GM08714 (cell line): Measurements from ENCODE around the gene SLC13A1.

Experiments
- H3K4me3 ChIP-seq: fragments of 200-500 bp; sonication (Bioruptor generic); 2 replicates; pipeline ENCODE4 v1.5.1; 2014; ENCODE audit warnings: mild to moderate bottlenecking, low read length, inconsistent platforms
- ZNF274 ChIP-seq: IDR thresholded peaks from 2 replicates; pipeline ENCODE4 v1.6.1; 2012; ENCODE audit warnings: mild to moderate bottlenecking, low read depth, low read length

The SLC13A1 gene

DNA sequence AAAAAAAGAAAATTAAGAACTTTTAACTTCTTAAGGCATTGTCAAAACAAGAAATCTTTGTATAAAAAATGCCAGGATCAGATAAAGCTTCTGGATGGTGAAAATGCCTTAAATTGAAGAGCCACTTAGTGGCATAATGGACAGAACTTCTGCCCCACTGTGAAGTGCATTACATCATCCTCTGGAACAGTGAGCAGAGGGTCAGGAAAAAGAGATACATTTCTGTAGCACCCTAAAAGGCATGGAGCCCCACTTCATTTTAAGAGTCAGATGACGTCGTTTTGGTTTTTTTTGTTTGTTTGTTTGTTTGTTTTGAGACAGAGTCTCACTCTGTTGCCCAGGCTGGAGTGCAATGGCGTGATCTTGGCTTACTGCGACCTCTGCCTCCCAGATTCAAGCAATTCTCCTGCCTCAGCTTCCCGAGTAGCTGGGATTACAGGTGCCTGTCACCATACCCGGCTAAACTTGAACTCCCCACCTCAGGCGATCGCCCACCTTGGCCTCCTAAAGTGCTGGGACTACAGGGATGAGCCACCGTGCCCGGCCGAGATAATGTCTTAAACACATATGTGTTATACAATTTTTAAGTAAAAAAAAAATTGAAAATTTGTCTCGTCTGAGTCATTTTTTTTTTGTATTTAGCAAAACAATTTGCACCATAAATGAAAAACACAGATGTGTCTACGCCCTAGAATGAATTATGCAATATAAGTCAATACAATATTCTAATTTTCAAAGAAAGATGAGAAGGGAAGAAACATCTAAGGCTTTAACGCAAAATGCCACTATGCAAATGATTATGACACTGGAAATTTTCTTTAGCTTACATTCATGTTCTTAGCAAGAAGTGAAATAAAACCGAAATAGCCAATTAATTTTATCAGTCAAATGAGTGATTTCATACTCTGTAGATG, 29.2 kb downstream of the SLC13A1 start:
- TF ChIP-seq ZNF274: no peak
- H3K4me3 ChIP-seq: no peak overlapping the region

DNA sequence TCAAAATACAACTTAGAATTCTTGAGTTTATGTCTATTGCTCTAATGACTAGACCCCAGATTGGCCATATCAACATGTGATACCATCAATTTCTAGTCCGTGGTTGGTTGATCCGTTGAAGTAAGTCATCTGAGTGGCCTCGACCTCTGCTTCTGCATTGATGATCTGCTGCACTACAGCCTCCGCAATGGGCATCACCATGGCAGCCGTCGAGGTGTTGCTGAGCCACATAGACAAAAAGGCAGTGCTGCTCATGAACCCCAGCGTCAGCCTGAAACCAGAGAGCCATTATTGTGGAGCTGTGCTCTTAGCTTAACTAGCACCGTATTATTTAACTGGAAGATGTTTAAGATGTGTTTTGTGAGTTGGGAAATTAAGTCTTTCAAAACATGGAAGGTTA, 30.7 kb downstream of the SLC13A1 start:
- H3K4me3 ChIP-seq: no peak overlapping the region
- TF ChIP-seq ZNF274: no peak

DNA sequence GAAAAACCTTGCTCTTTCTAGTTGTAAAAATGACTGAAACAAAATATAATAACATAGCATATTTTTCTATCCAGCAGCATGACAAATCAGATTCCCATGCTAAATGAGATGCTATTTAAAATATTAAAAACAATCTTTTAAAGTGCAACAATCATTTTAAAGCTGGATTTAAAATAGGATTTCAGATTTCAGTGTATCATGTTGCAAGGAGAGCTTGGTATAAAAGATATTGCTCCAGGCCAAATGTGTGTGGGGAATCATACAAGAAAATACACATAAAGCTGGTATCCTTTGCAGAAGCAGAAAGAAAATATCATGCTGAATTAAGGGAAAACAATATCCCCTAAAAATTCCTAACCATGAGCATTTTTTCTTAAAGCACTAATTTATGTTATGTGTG, 42.2 kb downstream of the SLC13A1 start:
- no peak overlapping the region for H3K4me3 ChIP-seq
- no peak for TF ChIP-seq ZNF274

DNA sequence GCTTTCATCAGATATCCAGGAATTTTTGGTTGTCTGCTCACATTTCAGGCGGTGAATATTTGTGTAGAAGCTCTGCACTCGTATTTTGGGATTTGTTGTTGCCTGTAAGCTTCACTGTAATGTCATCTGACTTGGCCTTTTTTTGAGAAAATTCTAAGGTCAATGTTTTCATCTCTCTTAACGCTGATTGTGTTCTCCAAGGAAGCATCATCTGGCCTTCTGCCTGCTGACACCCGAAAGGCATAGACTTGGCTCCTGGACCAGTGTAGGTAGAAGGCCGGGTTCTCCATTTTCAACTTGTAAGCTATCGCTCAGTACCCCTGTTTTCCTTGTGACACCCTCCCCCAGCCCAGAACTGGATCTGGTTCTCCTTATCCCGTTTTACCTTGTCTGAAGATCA, 44.2 kb downstream of the SLC13A1 start:
- TF ChIP-seq ZNF274: no peak
- no peak overlapping the region for H3K4me3 ChIP-seq

DNA sequence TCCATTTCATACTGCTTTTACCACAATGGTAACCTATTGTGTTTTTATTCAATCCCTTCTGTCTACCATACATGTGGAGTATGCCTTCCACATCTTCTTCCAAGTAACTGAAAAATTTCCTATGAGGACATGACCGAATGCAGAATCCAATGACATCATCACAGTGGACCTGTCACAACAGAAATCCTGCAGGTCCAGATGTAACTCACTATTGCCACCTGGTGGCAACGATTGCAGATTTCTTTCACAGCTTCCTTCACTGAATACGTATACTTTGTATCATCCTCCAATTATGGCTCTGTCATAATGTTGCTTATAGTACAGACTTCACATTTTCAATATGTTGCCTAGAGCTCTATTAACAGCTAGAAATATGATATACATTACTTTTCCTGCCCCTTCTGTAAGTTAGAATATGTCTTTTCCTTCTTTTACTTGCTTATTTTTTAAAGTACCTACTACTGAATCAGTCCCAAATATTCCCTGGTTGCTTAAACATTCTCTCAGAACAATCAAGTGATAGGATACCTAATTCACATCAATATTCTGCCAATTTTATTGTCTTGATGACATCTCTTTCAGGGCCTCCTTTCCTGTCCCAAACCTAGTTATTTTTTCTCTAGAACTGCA, 45.4 kb downstream of the SLC13A1 start:
- no peak for TF ChIP-seq ZNF274
- H3K4me3 ChIP-seq: no peak overlapping the region

DNA sequence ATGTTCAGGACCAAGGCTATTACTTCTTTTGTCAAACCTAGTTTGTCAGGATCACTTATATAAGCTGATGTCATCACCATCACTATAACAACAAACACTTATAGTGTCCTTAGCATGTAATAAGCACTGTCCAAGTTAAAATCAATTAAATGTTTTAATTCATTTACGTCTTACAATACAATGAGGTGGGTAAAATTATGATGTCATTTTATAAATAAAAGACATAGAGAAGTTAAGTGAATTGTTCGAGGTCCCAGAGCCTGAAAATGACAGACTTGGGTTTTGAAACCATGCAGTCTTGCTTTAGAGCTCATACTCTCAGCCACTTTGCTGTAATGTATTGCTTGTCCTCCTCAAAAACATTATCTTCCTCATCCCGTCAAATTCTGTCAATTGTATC, 48.3 kb downstream of the SLC13A1 start:
- no peak overlapping the region for H3K4me3 ChIP-seq
- no peak for TF ChIP-seq ZNF274

DNA sequence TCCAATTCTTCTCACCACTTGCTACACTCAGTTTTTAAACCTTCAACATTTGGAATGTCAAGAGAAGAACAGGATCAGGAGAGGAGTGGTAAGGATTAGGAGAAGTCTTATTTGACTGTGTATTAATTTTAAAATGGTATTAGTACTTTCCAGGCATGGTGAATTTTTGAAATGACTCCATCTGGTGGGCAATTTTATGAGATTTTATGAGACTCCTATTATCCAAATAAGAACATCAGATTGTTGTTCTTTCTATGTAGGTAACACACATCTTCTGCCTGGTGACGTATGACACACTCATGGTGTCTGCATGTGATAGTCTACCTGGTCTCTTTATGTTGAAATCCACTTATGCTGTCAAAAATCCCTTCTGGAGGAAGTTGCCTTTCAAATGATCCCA, 51.0 kb downstream of the SLC13A1 start:
- no peak for TF ChIP-seq ZNF274
- H3K4me3 ChIP-seq: no peak overlapping the region

DNA sequence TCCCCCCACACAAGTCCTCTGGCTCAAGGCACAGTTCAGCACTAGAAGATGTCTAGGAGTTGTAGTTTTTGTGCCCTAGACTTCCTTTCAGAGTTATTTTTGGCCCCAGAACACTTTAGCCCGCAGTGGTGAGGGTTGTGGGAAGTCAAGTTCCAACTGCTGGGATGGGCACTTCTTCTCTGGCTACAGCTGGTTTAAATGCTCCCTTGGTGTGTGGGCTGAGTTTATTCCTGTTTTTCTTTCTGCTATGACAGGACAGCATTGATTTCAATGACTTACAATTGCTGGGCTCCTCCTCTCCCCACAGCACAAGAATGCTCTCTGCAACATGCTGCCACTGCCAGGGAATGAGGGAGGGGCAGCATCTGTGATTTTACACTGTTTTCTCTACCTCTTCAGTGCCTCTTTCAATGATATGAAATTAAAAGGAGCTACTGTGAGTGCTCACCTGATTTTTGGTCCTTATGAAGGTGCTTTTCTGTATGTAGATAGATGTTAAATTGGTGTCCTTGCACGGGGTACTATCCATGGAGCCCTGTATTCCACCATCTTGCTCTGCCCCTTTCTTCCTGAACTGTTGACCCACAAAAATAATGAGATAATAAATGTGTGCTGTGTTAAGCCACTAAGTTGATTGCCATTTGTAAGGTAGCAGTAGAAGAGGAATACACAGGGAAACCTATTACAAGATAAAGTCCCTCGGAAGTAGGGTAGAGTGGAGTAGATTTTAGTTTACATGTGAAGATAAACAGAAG, 56.3 kb downstream of the SLC13A1 start:
- no peak overlapping the region for H3K4me3 ChIP-seq
- TF ChIP-seq ZNF274: no peak

DNA sequence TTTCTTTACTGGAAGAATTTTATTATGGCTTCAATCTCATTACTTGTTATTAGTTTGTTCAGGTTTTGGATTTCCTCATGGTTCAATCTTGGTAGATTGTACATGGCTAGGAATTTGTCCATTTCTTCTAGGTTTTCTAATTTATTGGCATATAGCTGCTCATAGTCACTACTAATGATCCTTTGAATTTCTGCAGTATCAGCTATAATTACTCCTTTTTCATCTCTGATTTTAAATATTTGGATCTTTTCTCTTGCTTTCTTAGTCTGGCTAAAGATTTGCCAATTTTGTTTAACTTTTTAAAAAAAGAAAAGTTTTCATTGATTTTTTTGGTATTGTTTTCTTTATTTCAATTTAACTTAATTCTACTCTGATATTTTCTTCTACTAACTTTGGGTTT, 59.2 kb downstream of the SLC13A1 start:
- H3K4me3 ChIP-seq: no peak overlapping the region
- TF ChIP-seq ZNF274: no peak

DNA sequence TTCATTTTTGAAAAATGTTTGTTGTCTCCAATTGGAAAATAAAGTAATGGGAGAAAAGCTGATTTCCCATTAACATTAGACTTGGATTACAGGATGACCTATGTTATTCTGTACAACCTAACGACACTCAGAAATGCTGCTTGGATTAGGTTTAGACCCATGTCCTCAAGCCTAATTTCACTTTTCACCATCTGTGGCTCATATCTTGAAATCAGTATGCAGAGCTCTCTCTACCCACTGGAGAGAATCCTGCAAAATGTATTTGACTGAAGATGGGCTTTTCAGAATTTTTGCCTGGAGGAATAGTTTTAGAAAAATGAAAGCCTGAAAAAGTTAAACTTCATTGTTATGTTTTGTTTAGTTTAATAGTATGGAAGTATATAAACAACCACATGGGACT, 63.8 kb downstream of the SLC13A1 start:
- TF ChIP-seq ZNF274: no peak
- H3K4me3 ChIP-seq: no peak overlapping the region

DNA sequence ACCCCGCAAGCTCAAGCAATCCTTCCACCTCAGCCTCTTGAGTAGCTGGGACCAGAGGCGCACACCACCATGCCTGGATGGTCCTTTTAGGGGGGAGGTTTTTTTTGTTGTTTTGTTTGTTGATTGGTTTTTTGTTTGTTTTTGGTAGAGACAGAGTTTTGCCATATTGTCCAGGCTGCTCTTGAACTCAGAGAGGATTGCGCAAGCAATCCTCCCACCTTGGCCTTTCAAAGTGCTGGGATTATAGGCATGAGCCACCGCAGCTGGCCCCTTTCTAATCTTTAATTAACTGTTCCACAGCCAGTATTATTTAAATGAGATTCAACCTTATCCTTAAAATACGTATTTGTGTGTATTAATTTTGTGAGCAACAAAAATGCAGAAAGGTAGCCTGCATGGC, 65.8 kb downstream of the SLC13A1 start:
- H3K4me3 ChIP-seq: no peak overlapping the region
- no peak for TF ChIP-seq ZNF274

DNA sequence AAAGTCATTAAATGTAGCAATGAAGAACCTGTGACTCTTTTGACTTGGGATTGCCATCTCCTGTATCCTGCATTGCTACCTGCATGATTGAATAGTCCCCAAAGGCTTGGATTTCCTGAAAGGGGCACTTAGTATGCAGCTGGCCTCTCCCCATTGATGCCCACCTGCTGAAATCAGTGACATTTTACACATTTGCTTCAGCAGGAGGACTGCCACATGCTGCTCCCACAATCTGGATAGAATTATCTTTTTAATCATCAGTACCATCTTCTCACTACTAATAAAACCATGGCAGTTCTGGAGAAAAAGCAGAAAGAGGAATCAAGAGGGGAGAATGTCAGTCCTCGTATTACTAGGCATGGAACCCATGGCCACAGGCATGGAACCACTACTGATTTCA, 67.8 kb downstream of the SLC13A1 start:
- TF ChIP-seq ZNF274: no peak
- no peak overlapping the region for H3K4me3 ChIP-seq

DNA sequence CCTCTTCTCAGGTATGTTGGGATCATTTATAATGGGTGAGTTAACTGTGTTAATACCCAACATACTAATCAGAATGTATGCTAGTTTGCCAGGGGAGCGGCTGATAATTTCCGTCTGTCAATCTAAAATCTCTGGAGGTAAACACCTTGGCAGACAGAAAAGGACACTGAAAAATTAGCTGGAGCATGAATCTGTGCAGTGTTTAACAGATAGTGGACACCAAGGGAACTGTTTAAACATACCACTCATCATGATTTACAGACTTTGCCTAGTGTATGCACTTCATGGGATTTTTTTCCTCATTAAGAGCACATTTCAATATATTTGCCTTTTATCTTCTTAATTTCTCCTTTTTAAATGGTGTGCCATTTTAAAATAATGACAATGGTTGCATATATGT, 68.2 kb downstream of the SLC13A1 start:
- TF ChIP-seq ZNF274: no peak
- H3K4me3 ChIP-seq: no peak overlapping the region

DNA sequence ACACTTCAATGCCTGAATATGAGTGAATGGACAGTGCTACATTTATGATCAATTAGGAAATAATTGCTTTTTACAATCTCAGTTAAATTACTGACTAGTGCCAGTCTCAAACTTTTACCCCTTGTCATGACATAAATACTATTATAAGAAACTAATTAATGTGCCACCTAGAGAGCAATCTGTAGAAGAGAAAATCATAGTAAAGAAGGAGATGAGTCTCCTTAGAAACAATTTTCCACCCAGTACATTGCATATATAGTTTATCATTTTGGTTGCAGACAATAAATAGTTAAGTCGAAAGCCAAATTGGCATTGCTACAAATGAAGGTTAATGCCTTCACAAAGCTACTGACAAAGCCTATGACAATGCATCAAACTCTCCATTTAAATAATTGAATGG, 68.6 kb downstream of the SLC13A1 start:
- no peak overlapping the region for H3K4me3 ChIP-seq
- no peak for TF ChIP-seq ZNF274

DNA sequence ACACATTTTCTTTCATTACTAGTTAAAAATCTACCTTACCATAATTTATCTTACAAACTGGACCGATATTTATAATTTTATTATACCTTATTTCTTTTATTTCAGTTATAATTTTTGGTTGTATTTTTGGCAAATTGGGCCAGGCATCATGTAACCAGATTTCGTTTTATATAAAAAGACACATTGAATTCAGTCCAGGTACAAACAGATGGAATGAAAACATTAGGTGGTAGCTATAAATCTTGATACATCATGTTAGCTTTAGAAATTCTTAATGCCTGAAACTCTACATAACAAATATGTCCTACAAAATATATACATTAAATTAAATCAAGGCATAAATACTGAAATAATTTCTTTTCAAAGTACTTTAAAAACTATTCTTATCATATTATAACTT, 73.1 kb downstream of the SLC13A1 start:
- no peak for TF ChIP-seq ZNF274
- H3K4me3 ChIP-seq: no peak overlapping the region

DNA sequence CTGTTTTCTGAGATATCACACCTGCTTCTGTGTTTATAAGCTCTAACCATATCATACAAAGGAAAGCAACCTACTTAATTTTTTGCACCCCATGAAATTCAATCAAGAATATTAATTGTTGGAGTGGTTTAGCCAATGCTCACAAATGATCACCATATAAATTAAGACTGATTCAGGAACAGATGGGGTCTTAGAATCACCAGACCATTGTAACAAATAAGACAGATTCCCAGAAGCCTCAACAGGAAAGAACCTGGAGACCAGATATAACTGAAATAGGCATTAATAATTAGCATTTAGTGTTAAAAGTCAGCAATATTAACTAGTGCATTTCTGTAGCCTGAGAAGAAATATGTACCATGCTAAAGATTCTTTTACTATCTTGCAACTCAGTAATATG, 73.6 kb downstream of the SLC13A1 start:
- no peak overlapping the region for H3K4me3 ChIP-seq
- TF ChIP-seq ZNF274: no peak
